ENCODE results near the gene TMEM97.
"Not testable (repeated sequence)": the region's sequence is repeated elsewhere in the genome, so short reads cannot be mapped to it uniquely, and the experiment has no call there.

Gene TMEM97

GRCh38 chr17:28338769-28339212 lies 19.8 kb downstream of the TMEM97 start:
- not testable (repeated sequence) for DNase-seq

- no peak for DNase-seq
Observed at GRCh38 chr17:28339431-28339830, 20.4 kb downstream of the TMEM97 start.

GRCh38 chr17:28340374-28340773 lies 21.4 kb downstream of the TMEM97 start:
- no peak for DNase-seq

GRCh38 chr17:28341516-28341915 lies 22.5 kb downstream of the TMEM97 start:
- no peak for DNase-seq

GRCh38 chr17:28342313-28342712 lies 23.3 kb downstream of the TMEM97 start:
- DNase-seq = no peak

GRCh38 chr17:28343491-28343932 lies 24.5 kb downstream of the TMEM97 start:
- DNase-seq = no peak

GRCh38 chr17:28344011-28344410 lies 25.0 kb downstream of the TMEM97 start:
- no peak for DNase-seq

GRCh38 chr17:28344435-28344901 lies 25.5 kb downstream of the TMEM97 start:
- no peak for DNase-seq

- DNase-seq = no peak
Observed at GRCh38 chr17:28345419-28346198, 26.6 kb downstream of the TMEM97 start.

- no peak for DNase-seq
Observed at GRCh38 chr17:28346199-28346580, 27.2 kb downstream of the TMEM97 start.

GRCh38 chr17:28346746-28347246 lies 27.8 kb downstream of the TMEM97 start:
- DNase-seq = no peak

GRCh38 chr17:28347261-28347891 lies 28.4 kb downstream of the TMEM97 start:
- no peak for DNase-seq

- no peak for DNase-seq
Observed at GRCh38 chr17:28348979-28349378, 30.0 kb downstream of the TMEM97 start.

GRCh38 chr17:28350271-28350670 lies 31.3 kb downstream of the TMEM97 start:
- DNase-seq = no peak

- DNase-seq = peak; percentile 88 to 94
Observed at GRCh38 chr17:28357061-28357900, 38.3 kb downstream of the TMEM97 start, which contains the start of gene POLDIP2. Gene POLDIP2, minus strand, starts transcription at chr17:28357527. Its CDS starts 79 bp downstream, at chr17:28357448.

GRCh38 chr17:28357901-28358197 lies 38.8 kb downstream of the TMEM97 start:
- DNase-seq = no peak

- no peak for DNase-seq
Observed at GRCh38 chr17:28363186-28363585, 44.2 kb downstream of the TMEM97 start.

- DNase-seq = no peak
Observed at GRCh38 chr17:28363776-28364650, 45.0 kb downstream of the TMEM97 start.

- DNase-seq = no peak
Observed at GRCh38 chr17:28364665-28365363, 45.8 kb downstream of the TMEM97 start, which contains the start of gene SEBOX. Gene SEBOX, minus strand, starts transcription at chr17:28365199. Its CDS starts 48 bp downstream, at chr17:28365151.

GRCh38 chr17:28365487-28365886 lies 46.5 kb downstream of the TMEM97 start:
- DNase-seq = no peak

- DNase-seq = no peak
Observed at GRCh38 chr17:28366605-28367004, 47.6 kb downstream of the TMEM97 start.

Data from hippocampal formation (tissue), 2 donors.